ENCODE data around the gene PPP2R5C.
"Not testable (repeated sequence)": the region's sequence is repeated elsewhere in the genome, so short reads cannot be mapped to it uniquely, and the experiment has no call there.

Gene PPP2R5C

GRCh38 chr14:101956179-101956885, 194.8 kb downstream of the PPP2R5C start:
- no peak for DNase-seq

- no peak for DNase-seq
Observed at GRCh38 chr14:101957406-101958234, 196.1 kb downstream of the PPP2R5C start.

- no peak for DNase-seq
Observed at GRCh38 chr14:101958418-101959180, 197.1 kb downstream of the PPP2R5C start.

GRCh38 chr14:101959277-101959676, 197.8 kb downstream of the PPP2R5C start:
- no peak for DNase-seq

- no peak for DNase-seq
Observed at GRCh38 chr14:101960225-101960624, 198.7 kb downstream of the PPP2R5C start.

DNA sequence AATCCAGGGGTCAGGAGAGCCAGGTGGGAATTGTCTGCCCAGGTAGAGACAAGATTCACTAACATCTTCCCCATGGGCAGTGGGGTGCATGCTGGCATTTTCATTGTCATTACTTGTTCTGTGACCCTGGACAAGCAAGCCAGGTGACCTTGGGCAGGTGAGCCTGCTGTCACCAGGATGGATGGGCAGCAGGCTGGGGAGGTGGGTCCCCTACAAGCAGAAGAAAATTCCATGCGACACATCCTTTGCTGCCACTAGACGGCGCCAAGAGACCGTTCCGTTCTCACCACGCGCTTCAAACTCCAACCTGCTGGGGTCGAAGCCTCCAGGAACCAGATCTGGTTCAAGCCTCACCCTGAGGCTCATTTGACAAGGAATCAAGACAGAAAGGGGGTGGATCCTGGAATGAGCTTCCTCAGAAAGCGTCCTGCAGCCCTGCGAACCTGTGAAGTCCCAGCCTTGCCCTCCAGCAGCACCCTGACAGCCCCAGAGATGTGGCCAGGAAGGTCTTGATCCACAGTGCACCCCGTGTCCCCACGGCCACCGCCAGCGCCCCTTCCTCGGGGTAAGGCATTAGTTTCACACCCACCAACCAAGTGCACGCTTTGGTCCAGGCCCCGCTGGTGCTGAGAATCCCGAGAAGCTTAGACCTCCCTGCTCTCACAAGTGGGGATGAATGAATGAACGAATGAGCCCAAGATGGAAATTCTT, 199.7 kb downstream of the PPP2R5C start:
- DNase-seq = peak; percentile 81

DNA sequence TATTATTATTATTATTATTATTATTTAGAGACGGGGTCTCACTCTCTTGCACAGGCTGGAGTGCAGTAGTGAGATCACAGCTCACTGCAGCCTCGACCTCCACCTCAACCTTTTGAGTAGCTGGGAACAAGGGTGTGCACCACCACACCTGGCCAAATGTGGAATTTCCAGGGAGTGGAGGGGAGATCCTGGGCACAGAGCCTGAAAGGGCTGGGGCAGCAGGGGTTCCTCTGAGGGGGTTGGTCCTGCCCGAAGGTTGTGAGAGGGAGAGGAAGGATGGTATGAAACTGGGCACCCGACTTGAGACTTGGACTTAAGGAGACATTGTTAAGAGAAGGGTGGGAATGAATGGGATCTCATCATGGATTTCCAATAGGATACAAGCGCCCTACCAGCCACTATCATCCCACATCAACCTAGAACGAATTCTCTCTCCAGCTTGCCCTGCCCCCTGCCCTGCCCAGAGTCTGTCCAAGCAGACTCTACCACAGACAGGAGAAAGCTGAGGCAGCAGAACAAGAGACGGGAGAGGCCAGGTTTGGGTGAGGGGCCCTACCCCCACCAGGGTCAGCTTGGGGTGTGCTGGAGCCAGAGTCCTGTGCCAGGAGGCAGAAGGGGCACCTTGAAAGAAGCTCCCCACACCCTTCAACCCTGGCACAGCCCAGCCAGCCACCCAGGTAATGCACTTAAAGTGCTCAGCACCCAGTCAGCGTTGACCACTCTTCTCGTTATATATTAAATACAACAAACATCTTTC, 200.4 kb downstream of the PPP2R5C start:
- DNase-seq = no peak

- peak; percentile 96 for DNase-seq
Observed at GRCh38 chr14:101962503-101962874, 201.0 kb downstream of the PPP2R5C start.

GRCh38 chr14:101963052-101963451, 201.5 kb downstream of the PPP2R5C start:
- DNase-seq = peak; percentile 78

- DNase-seq = no peak
Observed at GRCh38 chr14:101963656-101964296, 202.3 kb downstream of the PPP2R5C start.

GRCh38 chr14:101964297-101965180, 203.0 kb downstream of the PPP2R5C start, which contains the start of gene DYNC1H1:
Gene DYNC1H1, plus strand, starts transcription at chr14:101964573. Its CDS starts 119 bp downstream, at chr14:101964692.
- DNase-seq = peak; percentile 97

DNA sequence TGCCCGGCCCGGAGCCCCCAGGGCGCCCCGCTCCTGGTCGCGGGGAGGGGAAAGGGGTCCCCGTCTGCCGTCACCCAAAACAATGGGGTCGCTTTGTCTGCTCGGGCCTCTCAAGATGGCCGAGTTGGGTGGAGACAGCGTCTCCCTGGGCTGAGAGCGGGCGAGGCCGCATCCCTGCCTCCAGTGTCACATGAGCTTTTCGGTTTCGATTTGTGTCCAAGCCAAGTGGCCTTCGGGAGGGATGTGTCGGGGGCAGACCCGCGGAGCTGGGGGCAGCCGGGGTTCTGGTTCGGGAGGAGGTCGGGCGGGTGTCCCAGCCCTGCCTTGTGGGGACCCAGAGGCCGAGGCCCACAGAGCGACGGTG, 203.7 kb downstream of the PPP2R5C start:
- DNase-seq = peak; percentile 52

DNA sequence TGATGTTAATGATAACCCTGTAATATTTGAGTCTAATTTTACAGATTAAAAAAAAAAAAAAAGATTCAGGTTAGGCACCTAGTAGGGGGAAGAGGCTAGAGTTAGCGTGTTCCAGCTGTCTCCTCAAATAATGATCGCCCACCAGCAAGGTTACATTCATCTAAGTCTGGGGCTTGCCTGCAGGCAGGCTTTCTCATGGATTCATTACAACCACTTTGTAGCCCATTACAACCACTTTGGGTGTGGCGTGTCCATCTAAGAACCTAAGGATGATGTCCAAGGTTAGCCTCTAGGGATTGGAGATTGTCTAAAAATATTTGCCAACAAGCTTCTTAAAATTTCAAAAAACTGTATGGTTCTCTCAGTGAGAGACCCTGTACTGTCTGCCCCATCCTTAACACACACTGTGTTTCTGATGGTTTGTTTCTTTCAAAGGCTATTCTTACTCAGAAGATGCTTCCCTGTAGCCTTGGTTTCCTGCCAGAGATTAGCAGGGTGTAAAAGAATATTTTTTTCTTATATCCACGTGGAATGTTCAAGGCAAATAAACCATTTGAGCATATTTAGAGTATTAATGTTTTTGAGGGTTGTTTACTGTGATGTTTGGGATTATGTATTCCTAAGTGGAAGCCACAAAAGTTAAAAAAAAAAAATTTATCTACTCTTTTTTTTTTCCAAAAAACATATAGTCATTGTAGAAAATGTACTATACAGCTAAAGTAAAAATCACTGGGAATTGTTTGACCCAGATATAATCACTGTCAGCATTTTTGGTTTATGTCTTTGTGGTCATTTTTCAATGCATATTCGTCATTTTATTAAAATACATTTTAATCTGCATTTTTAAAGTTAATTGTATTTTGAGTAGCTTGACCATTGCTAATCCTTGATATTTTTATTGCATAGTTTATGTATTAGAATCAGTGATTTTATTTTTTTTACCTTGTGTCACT, 204.5 kb downstream of the PPP2R5C start:
- no peak for DNase-seq

GRCh38 chr14:101966742-101967141, 205.2 kb downstream of the PPP2R5C start:
- no peak for DNase-seq

DNA sequence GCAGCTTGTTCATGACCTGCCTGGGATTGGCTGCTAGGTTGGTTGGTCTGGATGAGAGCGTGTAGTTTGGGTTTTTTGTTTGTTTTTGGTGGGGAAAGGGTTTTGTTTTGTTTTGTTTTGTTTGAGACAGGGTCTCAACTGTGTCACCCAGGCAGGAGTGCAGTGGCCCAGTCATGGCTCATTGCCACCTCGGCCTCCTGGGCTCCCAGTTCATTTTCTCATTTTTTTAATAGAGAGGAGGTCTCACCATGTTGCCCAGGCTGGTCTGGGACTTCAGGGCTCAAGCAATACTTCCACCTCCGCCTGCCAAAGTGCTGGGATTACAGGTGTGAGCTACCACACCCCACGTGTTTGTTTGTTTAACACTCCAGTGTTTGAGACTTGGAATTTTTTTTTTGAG, 206.7 kb downstream of the PPP2R5C start:
- DNase-seq = no peak

- DNase-seq = no peak
Observed at GRCh38 chr14:101969481-101969880, 208.0 kb downstream of the PPP2R5C start.

DNA sequence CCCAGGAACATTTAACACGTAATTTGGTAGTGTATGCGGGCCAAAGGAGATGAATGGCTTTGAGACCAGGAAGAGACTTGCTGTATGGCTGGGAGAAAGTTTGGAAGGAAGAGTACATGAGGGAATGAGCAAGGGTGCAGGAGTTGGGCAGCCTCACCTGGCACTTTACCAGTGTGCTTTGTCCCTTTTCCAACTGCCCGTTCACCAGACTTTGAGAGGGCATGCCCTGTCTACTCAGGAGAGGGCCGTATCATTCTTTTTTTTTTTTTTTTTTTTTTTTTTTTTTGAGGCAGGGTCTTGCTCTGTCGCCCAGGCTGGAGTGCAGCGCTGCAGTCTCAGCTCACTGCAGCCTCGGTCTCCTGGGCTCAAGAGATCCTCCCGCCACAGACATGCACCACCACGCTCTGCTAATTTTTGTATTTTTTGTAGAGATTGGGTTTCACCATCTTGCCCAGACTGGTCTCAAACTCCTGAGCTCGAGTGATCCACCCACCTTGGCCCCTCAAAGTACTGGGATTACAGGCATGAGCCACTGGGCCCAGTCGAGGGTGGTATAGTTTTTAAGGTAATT, 209.4 kb downstream of the PPP2R5C start:
- DNase-seq = no peak

- not testable (repeated sequence) for DNase-seq
Observed at GRCh38 chr14:101971458-101971857, 209.9 kb downstream of the PPP2R5C start.

Data from NCI-H2171 (cell line).